Kidney (tissue), 14 donors: ENCODE measurements around the gene ARHGAP44. TPM values are rescaled to one million over a fixed set of nuclear protein-coding genes. Genes with fewer than 3 reads are reported as not detected.

Source experiments
- DNase-seq, 5 donors: peaks; one replicate each; pipeline ENCODE4 v3.0.0-alpha.2; 2013 to 2020
- FAIRE-seq: peaks from 2 replicates; lab custom pipeline; 2012; peaks lifted over from hg19 to GRCh38; lab: Jason Lieb, UNC
- H3K27ac ChIP-seq, 2 donors: one replicate each; pipeline ENCODE4 v1.7.0; 2013; ENCODE audit warnings: low read depth in 2 of 2, low read length in 2 of 2, inconsistent platforms in 1 of 2
- H3K27me3 ChIP-seq: one replicate; pipeline ENCODE4 v1.7.1; 2013; ENCODE audit warnings: low read length, inconsistent platforms; ENCODE audit not compliant: control insufficient read depth, insufficient read depth
- H3K36me3 ChIP-seq, 3 donors: one replicate each; pipeline versions ENCODE4 v1.7.0 to v1.7.1; 2013; ENCODE audit warnings: low read length in 3 of 3, control low read depth in 1 of 3, inconsistent platforms in 1 of 3; ENCODE audit not compliant: insufficient read depth in 3 of 3, control insufficient read depth in 2 of 3
- H3K4me1 ChIP-seq, 3 donors: one replicate each; pipeline versions ENCODE4 v1.7.0 to v1.7.1; 2013; ENCODE audit warnings: low read length in 3 of 3, inconsistent platforms in 1 of 3, low read depth in 1 of 3; ENCODE audit not compliant: control insufficient read depth in 2 of 3, insufficient read depth in 2 of 3
- H3K4me3 ChIP-seq, 3 donors: one replicate each; pipeline versions ENCODE4 v1.7.0 to v1.8.1; 2013; ENCODE audit warnings: low read length in 3 of 3, control low read depth in 1 of 3, inconsistent platforms in 1 of 3
- H3K9ac ChIP-seq, 3 donors: one replicate each; pipeline versions ENCODE4 v1.7.0 to v1.7.1; 2013; ENCODE audit warnings: low read length in 3 of 3, control low read depth in 1 of 3, inconsistent platforms in 1 of 3
- H3K9me3 ChIP-seq, 3 donors: one replicate each; pipeline versions ENCODE4 v1.7.0 to v1.7.1; 2013; ENCODE audit warnings: low read length in 3 of 3, control low read depth in 1 of 3, inconsistent platforms in 1 of 3; ENCODE audit not compliant: control insufficient read depth in 2 of 3, insufficient read depth in 1 of 3
- CTCF ChIP-seq: IDR thresholded peaks from 3 replicates; pipeline ENCODE4 v1.5.1; 2012; ENCODE audit warnings: mild to moderate bottlenecking, moderate library complexity, borderline replicate concordance; ENCODE audit not compliant: insufficient read depth; ENCODE audit errors: extremely low read depth
- intact Hi-C: fragments of 100-400 bp; cut with DNase I; formaldehyde crosslinking; loops from one replicate; pipeline ENCODE4 v1.11.1; 2022
- polyA plus RNA-seq: library from polyadenylated mRNA; stranded (reverse); fragments of 350-450 nt; fragmentation: Illumina TruSeq; extraction: RNeasy Lipid Tissue Mini Kit (QIAGEN cat#74804); gene quantifications from one replicate; pipeline ENCODE4 v1.2.3, GENCODE V29; 2014; ENCODE audit warnings: low read depth, low replicate concordance; ENCODE audit not compliant: insufficient read depth
- total RNA-seq: library from RNA; stranded (reverse); fragmentation: NEBNext Ultra II Directional; extraction: Animal tissue kit (Norgen Biotek cat#: 25700); gene quantifications from one replicate; pipeline ENCODE4 v1.2.1, GENCODE V29; 2021
- donor health status: control.
- donor health status: control.
- donor health status: control.
- donor health status: control.
- donor health status: control.
- donor health status: DM: yes; HTN: yes; CAD: no.
- donor health status: Normal renal cell carcinoma (clear cell type).

The ARHGAP44 gene
- total and polyA plus RNA-seq, 2 donors from 2014 or later, result 3.7 to 8.4 TPM

GRCh38 chr17:13017655-13018459 lies 228.6 kb downstream of the ARHGAP44 start, which contains the start of gene ELAC2:
TSS of gene ELAC2 (minus strand) at chr17:13018027. CDS start at chr17:13017947, 80 bp downstream.
- Histone ChIP-seq H3K9ac (peak within 1 kb of the TSS; percentile 80 to 98 (median 86)), H3K4me3 (peak within 1 kb of the TSS; percentile 89 to 99 (median 92)), H3K9me3 (no peaks in the 10 kb centered on the region), H3K36me3 (peaks cover 14 to 23% (median 15%) of the 10 kb centered on the region in 3 donors), H3K4me1 (peaks cover 0 to 4% (median 2%) of the 10 kb centered on the region in 3 donors), H3K27ac (peak within 1 kb of the TSS; percentile 64 to 81), H3K27me3 (no peaks in the 10 kb centered on the region)
- peak; percentile 1 for TF ChIP-seq CTCF
- DNase-seq (peak; percentile 98 to 99 (median 99)), FAIRE-seq (peak; percentile 98)
- intact Hi-C loops, result no loop called here

- Histone ChIP-seq H3K4me3 (peak overlapping the region in 1 of 3 donors; percentile 41), H3K9ac (no peak overlapping the region), H3K36me3 (no peaks in the 10 kb centered on the region), H3K27ac (no peak overlapping the region), H3K9me3 (peaks cover 0 to 2% (median 0%) of the 10 kb centered on the region in 3 donors), H3K27me3 (no peaks in the 10 kb centered on the region), H3K4me1 (peaks cover 0 to 6% (median 0%) of the 10 kb centered on the region in 3 donors)
- intact Hi-C loops, result no loop called here
- FAIRE-seq (no peak), DNase-seq (no peak)
- no peak for TF ChIP-seq CTCF
Observed at GRCh38 chr17:13024016-13024415, 234.7 kb downstream of the ARHGAP44 start.

- Histone ChIP-seq H3K27me3 (no peaks in the 10 kb centered on the region), H3K4me3 (peak overlapping the region in 2 of 3 donors; percentile 41 to 53), H3K4me1 (peaks cover 0 to 6% (median 0%) of the 10 kb centered on the region in 3 donors), H3K9me3 (peaks cover 0 to 2% (median 0%) of the 10 kb centered on the region in 3 donors), H3K9ac (no peak overlapping the region), H3K27ac (no peak overlapping the region), H3K36me3 (no peaks in the 10 kb centered on the region)
- no peak for FAIRE-seq
- peak; percentile 83 for TF ChIP-seq CTCF
- intact Hi-C loops, result no loop called here
- DNase-seq, result peak; percentile 72 to 85 (median 78)
Observed at GRCh38 chr17:13024526-13025257, 235.4 kb downstream of the ARHGAP44 start.
